GM21360 (cell line): ENCODE measurements around the gene CCDC187.
"Not testable (repeated sequence)": the region's sequence is repeated elsewhere in the genome, so short reads cannot be mapped to it uniquely, and the experiment has no call there.

Experiments used
- ATAC-seq: cut with Tn5 transposase; IDR thresholded peaks from one replicate; pipeline ENCODE4 v1.9.1; 2021; ENCODE audit warnings: mild to moderate bottlenecking, moderate library complexity; ENCODE audit not compliant: unreplicated experiment

The CCDC187 gene

GRCh38 chr9:136244122-136244968 is 59.5 kb downstream of the CCDC187 start:
- ATAC-seq = no peak

- ATAC-seq = no peak
Measured at GRCh38 chr9:136243631-136244030, 60.3 kb downstream of the CCDC187 start.

DNA sequence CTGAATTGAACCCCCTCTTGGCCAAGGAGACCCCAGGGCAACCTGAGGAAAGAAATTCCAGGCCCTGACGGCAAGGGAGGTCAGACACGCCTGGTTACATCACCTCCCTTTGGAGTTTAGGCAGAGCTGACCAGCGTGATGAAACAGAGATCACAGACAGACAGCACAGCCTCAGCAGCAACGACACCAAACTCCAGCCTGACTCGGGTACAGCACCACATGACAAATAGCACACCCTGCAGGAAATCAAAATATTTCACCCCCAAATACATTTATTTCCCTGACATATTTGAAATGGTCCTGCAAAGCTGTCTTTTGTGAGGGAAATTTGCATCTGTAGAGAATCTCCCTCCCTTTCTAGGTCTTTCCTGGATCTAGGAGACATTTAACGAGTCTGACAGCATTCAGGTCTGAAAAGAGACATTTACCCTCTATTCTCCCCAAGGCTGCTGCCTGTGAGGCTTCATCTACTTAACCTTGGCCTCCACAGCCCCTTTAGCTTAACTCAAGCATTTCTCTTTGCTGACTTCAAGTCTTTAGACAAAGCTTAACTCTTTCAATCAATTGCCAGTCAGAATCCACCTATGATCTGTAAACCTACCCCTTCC is 60.9 kb downstream of the CCDC187 start:
- no peak for ATAC-seq

- ATAC-seq = no peak
Measured at GRCh38 chr9:136242248-136242647, 61.6 kb downstream of the CCDC187 start.

GRCh38 chr9:136241542-136241941 is 62.4 kb downstream of the CCDC187 start:
- ATAC-seq = no peak

DNA sequence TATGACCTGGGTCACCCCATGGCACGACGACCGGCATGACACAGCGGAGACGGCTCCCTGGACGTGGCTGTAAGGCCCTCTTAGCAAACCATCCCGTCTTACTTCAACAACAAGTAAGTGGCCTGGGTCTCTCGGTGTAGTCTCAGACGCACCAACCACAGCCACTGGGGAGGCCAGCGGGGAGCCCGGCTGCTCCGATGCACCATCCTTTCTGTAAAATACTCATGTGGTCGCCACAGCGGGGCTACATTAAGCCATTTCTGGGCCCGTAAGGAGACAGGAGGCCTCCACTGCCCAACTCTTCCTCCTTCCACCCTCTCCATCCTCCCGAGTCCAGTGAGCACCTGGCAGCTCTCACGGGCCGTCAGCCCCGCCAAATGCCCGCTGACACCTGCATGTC is 63.0 kb downstream of the CCDC187 start:
- no peak for ATAC-seq

DNA sequence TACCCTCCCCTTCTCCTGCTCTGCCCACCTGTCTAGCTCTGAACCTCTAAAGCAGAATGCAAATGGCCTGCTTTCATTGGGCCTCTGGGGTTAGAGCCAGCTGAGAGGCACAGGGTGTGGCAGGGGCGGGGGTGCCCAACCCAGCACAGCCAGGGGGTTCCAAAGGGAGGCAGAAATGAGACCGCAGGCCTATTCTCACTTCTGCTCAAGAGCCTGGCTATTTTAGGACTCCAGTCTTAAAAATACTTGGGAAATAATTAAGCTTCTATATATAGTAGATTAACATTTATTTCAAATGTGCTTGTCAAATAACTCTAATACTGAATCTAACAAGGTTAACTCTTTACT is 63.9 kb downstream of the CCDC187 start:
- no peak for ATAC-seq

DNA sequence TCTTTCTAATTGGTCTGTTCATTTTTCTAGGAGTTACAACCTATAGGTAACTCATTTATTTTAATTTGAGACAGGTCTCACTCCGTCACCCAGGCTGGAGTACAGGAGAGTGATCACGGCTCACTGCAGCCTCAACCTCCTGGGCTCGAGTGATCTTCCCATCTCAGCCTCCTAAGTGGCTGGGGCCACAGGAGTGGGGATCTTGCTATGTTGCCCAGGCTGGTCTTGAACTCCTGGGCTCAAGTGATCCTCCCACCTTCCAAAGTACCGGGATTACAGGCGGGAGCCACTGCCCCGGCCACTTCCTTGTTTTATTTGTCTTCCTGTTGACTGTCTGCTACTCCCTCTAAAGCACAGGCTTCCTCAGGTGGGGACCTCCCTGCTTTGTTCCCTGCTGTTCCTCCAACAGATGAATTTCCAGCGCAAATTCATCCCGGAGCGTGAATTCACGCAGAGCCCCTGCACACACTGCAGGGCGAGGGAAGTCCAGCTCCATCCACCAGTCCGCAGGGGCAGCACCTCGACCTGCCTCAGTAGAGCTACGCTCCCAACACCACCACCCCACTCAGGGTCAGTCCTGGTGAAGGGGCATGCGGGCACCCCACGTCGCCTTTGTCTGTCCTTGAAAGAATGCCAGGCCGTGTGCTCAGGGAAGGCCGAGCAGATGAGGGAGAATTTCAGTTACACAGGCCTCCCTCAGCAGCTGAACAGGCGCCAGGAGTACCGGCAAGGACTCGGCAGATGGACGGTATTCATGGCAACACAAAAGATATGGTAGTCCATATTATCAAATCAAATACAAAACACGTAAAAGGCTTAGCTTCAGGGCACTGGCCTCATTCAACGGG is 64.5 kb downstream of the CCDC187 start:
- ATAC-seq = no peak

GRCh38 chr9:136238342-136238732 is 65.6 kb downstream of the CCDC187 start:
- no peak for ATAC-seq

DNA sequence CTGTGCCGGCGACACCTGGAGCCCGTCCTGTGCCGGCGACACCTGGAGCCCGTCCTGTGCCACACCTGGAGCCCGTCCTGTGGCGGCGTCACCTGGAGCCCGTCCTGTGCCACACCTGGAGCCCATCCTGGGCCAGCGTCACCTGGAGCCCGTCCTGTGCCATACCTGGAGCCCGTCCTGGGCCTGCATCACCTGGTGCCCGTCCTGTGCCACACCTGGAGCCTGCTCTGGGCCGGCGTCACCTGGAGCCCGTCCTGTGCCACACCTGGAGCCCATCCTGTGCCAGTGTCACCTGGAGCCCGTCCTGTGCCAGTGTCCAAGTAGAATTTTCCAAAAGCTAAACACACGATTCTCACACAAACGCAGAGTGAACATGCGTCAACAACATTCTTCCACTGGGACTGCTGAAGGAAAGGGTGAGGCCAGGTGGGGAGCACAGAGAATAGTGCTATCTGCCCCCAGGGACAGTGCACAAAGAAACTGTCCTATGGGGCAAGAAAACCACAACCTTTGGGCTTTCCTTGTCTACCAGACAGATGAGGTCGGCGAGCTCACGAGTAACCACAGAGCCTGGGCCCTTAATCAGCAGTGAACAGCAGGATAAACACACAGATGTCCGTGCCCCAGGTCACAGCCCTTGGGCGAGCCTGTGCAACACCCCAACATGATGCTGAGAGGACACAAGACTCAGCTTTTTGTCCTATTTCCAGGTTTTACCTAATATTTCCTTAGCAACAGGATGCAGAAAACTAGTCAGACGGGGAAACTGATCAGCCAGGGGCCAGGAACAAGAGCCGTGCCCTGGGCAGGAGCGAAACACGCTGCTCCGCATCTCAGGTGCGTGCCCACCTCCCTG is 66.2 kb downstream of the CCDC187 start:
- no peak for ATAC-seq

- ATAC-seq = not testable (repeated sequence)
Measured at GRCh38 chr9:136236471-136237410, 67.2 kb downstream of the CCDC187 start.

DNA sequence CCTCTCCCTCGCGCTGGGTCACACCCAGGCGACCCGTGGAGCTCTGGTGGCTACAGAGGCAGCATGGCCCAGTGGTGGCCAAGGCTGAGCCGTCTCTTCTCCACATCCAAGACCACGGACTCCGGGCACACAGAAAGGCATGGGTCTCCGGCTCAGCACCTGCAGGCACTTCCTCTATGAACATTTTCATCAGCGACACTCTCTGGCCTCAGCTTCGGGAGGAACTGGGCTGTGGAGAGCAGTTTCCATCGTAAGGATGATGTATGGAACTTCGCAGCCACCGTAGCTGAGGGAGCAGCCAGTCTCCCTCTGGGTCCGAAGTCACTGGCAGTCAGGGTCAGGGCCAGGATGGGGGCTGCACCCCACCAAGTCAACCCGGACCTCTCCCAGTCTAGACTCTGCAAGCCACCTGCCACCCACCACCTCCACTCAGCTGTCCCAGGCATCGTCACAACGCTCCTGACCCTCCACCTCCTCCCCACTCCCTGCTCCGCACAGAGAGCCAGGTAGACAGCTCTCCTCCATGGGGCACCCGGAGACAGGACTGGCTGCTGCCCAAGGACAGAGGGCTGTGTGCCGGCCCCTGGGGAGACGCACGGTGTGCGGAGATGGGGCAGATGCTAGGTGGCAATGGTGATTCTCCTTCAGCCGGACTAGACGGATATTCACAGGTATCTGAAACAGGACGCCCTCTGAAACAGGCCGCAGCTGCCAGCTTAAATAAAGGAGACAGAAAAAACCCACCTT is 68.0 kb downstream of the CCDC187 start:
- ATAC-seq = no peak

DNA sequence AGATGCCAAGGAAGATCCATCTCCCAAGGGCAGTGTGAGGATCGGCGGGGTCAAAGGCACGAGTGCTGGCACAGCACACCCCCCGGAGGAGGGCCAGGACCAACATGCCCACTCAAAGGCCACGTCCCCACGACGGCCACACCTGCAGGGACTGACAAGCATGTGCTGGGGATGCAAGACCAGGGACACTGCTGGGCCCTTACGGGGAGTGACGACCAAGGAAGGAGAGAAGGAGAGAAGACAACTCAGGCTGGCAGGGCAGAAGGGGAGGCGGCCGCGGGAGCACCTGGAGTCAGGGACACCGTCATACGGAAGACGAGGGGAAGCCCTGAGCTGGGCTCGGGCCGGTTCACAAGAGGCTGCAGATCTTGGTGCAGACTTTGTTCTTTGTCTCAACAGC is 68.7 kb downstream of the CCDC187 start:
- no peak for ATAC-seq

GRCh38 chr9:136234597-136234996 is 69.3 kb downstream of the CCDC187 start:
- no peak for ATAC-seq

DNA sequence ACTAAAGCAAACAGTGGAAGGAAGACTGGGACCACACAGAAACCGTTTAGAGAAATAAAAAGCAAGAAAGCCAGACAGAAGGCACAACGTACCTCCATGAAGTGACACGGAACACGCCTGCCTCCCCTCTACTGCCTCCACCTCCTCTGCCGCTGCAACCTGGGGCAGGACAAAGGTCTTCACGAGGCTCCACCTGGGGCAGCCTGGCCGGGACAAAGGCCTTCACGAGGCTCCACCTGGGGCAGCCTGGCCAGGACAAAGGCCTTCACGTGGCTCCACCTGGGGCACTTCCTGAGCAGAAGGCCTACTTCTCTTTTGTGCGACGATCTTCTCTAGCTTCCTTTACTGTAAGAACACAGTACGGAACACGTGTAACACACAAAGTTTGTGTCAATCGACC is 70.0 kb downstream of the CCDC187 start:
- ATAC-seq = no peak

DNA sequence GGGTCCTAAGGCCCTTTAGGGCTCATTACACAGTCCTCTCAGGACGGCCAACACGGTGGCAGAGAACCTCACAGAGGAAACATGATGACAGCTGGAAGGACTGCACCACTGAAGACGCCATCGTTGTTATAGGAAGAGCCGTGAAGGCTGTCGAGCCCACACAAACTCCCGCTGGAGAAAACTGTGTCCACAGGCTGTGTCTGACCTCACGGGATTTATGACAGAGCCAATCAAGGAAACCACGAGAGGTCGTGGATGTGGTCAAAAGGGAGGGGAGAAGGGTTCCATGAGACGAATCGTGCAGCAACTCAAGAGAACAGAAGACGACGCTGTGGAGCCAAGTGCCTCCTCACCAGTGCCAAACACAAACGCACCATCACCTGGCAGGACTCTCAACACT is 70.5 kb downstream of the CCDC187 start:
- ATAC-seq = no peak

DNA sequence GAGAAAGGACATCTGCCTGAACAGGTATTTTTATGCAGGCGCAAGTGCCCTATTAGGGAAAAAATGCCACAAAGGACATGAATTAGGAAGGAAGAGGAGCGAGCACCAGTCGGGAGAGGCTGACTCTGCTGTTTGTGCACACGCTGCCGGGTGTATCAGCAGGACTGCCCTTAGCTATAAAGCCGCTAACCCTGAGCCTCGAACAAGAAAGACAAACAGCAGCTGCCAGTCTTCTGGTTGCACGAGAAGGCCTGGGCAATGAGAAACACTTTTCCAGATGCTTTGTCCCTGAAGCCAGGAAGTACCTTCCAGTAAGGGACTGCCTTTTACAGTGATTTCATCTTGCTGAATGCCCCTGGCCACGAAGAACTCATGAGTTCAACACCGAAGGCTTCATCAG is 70.9 kb downstream of the CCDC187 start:
- no peak for ATAC-seq

- ATAC-seq = no peak
Measured at GRCh38 chr9:136231478-136232297, 72.2 kb downstream of the CCDC187 start.
